A673 (cell line): ENCODE measurements around the gene SLC36A1.

ENCODE experiments used
- CTCF ChIP-seq: fragments of 300-800, 200-600 bp; sonication (generic); conservative IDR thresholded peaks from 2 replicates; pipeline ENCODE4 v1.5.1; 2017; ENCODE audit warnings: low read depth, mild to moderate bottlenecking, antibody characterized with exemption, low read length, moderate library complexity, mixed read lengths
- EZH2 ChIP-seq: fragments of 200-600 bp; sonication (generic); IDR thresholded peaks from 2 replicates; pipeline ENCODE4 v1.6.1; 2017; ENCODE audit warnings: borderline replicate concordance, low read depth, mild to moderate bottlenecking, mixed read lengths, antibody characterized with exemption, low read length; ENCODE audit not compliant: poor library complexity, severe bottlenecking

- no peak for TF ChIP-seq CTCF
- no peak for TF ChIP-seq EZH2
Measured at GRCh38 chr5:151451626-151452520, 4.5 kb downstream of the SLC36A1 start.
